GM12878 (cell line): Measurements from ENCODE around the gene TMOD3. TPM values are rescaled to one million over a fixed set of nuclear protein-coding genes. Genes with fewer than 3 reads are reported as not detected.

Experiments used
- ATAC-seq: fragments of 200-7000 bp; cut with Tn5 transposase; 3 replicates; pipeline ENCODE4 v1.9.1; 2020; ENCODE audit warnings: mild to moderate bottlenecking, moderate library complexity
- BruUV-seq: library from RNA; stranded (reverse); fragments of 400-500 nt; replicated peaks from 2 replicates; lab custom pipeline; 2021; lab: Mats Ljungman, UMichigan
- CTCF ChIA-PET: fragments of 300-600 bp; sonication (Branson Sonifier 250); formaldehyde crosslinking; extraction: SDS; loops from one replicate; lab custom pipeline; 2021; ENCODE audit warnings: inconsistent platforms; lab: Yijun Ruan, JAX
- POLR2A ChIA-PET: fragments of 350-600 bp; formaldehyde crosslinking; extraction: SDS; loops from one replicate; lab custom pipeline; 2021; ENCODE audit warnings: inconsistent platforms; lab: Charles Lee
- RAD21 ChIA-PET: fragments of 300-600 bp; sonication (Branson Sonifier 250); formaldehyde crosslinking; loops from one replicate; lab custom pipeline; 2023; ENCODE audit warnings: antibody characterized with exemption; ENCODE audit not compliant: unreplicated experiment; lab: Charles Lee
- SMC1A ChIA-PET: fragments of 300-600 bp; sonication (Branson Sonifier 250); formaldehyde crosslinking; loops from one replicate; lab custom pipeline; 2023; ENCODE audit not compliant: unreplicated experiment, uncharacterized antibody; lab: Charles Lee
- DNase-seq: peaks from one replicate; pipeline ENCODE4 v3.0.0-alpha.2; 2011; ENCODE audit warnings: low read depth, low spot score
- FAIRE-seq: peaks from 3 replicates; lab custom pipeline; 2011; peaks lifted over from hg19 to GRCh38; lab: Jason Lieb, UNC
- H2AFZ ChIP-seq: 2 replicates; pipeline ENCODE4 v1.6.0; 2011; ENCODE audit warnings: low read depth, low read length, control low read depth; ENCODE audit not compliant: control insufficient read depth
- H3K27ac ChIP-seq: 2 replicates; pipeline ENCODE4 v1.5.1; 2011; ENCODE audit warnings: control low read depth; ENCODE audit not compliant: control insufficient read depth, insufficient read depth
- H3K27me3 ChIP-seq, 2 experiments: replicated peaks in 1 of 2; 2 replicates each; pipeline versions ENCODE4 v1.6.0 to v1.6.1; 2011; ENCODE audit warnings: low read length in 1 of 2; ENCODE audit not compliant: control insufficient read depth in 2 of 2, insufficient read depth in 2 of 2
- H3K36me3 ChIP-seq, 2 experiments: 2 replicates each; pipeline ENCODE4 v1.5.1; 2011; ENCODE audit warnings: low read length in 1 of 2; ENCODE audit not compliant: control insufficient read depth in 2 of 2, insufficient read depth in 2 of 2
- H3K4me1 ChIP-seq: 2 replicates; pipeline ENCODE4 v1.6.1; 2011; ENCODE audit warnings: mild to moderate bottlenecking, low read length, moderate library complexity, mixed read lengths; ENCODE audit not compliant: control insufficient read depth, insufficient read depth
- H3K4me2 ChIP-seq: 2 replicates; pipeline ENCODE4 v1.6.0; 2011; ENCODE audit warnings: control low read depth; ENCODE audit not compliant: control insufficient read depth, insufficient read depth
- H3K4me3 ChIP-seq: fragments of 200-600 bp; sonication (generic); 2 replicates; pipeline ENCODE4 v1.5.1; 2016
- H3K79me2 ChIP-seq: 2 replicates; pipeline ENCODE4 v1.6.0; 2011; ENCODE audit warnings: low read length; ENCODE audit not compliant: control insufficient read depth, insufficient read depth
- H3K9ac ChIP-seq: 2 replicates; pipeline ENCODE4 v1.8.0; 2011; ENCODE audit warnings: low read length, control low read depth, mixed read lengths; ENCODE audit not compliant: control insufficient read depth, insufficient read depth
- H3K9me3 ChIP-seq: replicated peaks from 3 replicates; pipeline ENCODE4 v1.5.1; 2011; ENCODE audit warnings: mild to moderate bottlenecking, low read length; ENCODE audit not compliant: control insufficient read depth, insufficient read depth
- H4K20me1 ChIP-seq: 2 replicates; pipeline ENCODE4 v1.6.0; 2011; ENCODE audit not compliant: control insufficient read depth, insufficient read depth
- CTCF ChIP-seq, 3 experiments: IDR thresholded peaks in 2 of 3; conservative IDR thresholded peaks in 1 of 3; 2 replicates each; pipeline ENCODE4 v1.5.1; 2011; ENCODE audit warnings: low read depth in 3 of 3, low read length in 3 of 3, mild to moderate bottlenecking in 3 of 3, control low read depth in 2 of 3, moderate library complexity in 2 of 3, inconsistent platforms in 1 of 3, mixed read lengths in 1 of 3; ENCODE audit not compliant: control insufficient read depth in 2 of 3, insufficient read depth in 1 of 3; ENCODE audit errors: extremely low read depth in 1 of 3
- FOS ChIP-seq: IDR thresholded peaks from 3 replicates; pipeline ENCODE4 v1.6.1; 2011; ENCODE audit warnings: borderline replicate concordance; ENCODE audit not compliant: insufficient read length; ENCODE audit errors: extremely low read depth
- RAD21 ChIP-seq: IDR thresholded peaks from 2 replicates; pipeline ENCODE4 v1.6.1; 2011; ENCODE audit warnings: mild to moderate bottlenecking, low read depth, low read length, moderate library complexity; ENCODE audit not compliant: insufficient read depth
- SMC3 ChIP-seq: IDR thresholded peaks from 2 replicates; pipeline ENCODE4 v1.6.1; 2011; ENCODE audit warnings: low read length, improper control_type of control experiment, borderline replicate concordance
- YY1 ChIP-seq: IDR thresholded peaks from 2 replicates; pipeline ENCODE4 v1.6.1; 2011; ENCODE audit warnings: low read depth, mild to moderate bottlenecking, low read length
- WGBS: methylation state at CpG from one replicate; pipeline ENCODE4 v1.1.6; 2016; ENCODE audit warnings: low lambda C conversion rate; ENCODE audit not compliant: insufficient replicate concordance, insufficient coverage; ENCODE audit errors: missing lambda C conversion rate; 5-methylcytosine and 5-hydroxymethylcytosine counted together
- in situ Hi-C: fragments of 300-500 bp; cut with MboI; formaldehyde crosslinking; loops from 9 replicates; pipeline ENCODE4 v1.14.3; 2018; ENCODE audit warnings: mixed read lengths
- intact Hi-C: fragments of 100-400 bp; cut with micrococcal nuclease; formaldehyde crosslinking; loops from one replicate; pipeline ENCODE4 v1.14.2; 2022; ENCODE audit not compliant: unreplicated experiment
- polyA plus RNA-seq, 11 experiments: library from polyadenylated mRNA; depleted of rRNA in 4 of 11; unstranded in 6 of 11; stranded (reverse) in 5 of 11; fragments of >200 nt; fragmentation: Nextera tagmentation in 4 of 11; fragmentation: Illumina TruSeq in 1 of 11; extraction: Ambion mirVana in 4 of 11; extraction: Trizol in 1 of 11; gene quantifications; 1 replicate in 1 of 11; 2 replicates in 10 of 11; pipeline versions ENCODE4 v1.2.1 to v1.2.3, GENCODE V29; 2011 to 2016; ENCODE audit warnings: inconsistent platforms in 2 of 11, missing spikeins in 2 of 11, low read depth in 1 of 11
- total RNA-seq, 4 experiments: library from RNA; depleted of rRNA in 3 of 4; stranded (reverse); fragments of >200 nt in 3 of 4; fragmentation: Illumina TruSeq in 1 of 4; extraction: Trizol in 1 of 4; gene quantifications; 2 replicates each; pipeline versions ENCODE4 v1.2.1 to v1.2.3, GENCODE V29; 2013 to 2021

The TMOD3 gene
- total and polyA plus RNA-seq, 10 of the 15 experiments (the other 5 are each of a cell fraction or from before 2014, with no cell fraction given), result 5.2 to 39.4 (median 22.5) TPM

GRCh38 chr15:51888593-51889195 lies 59.2 kb downstream of the TMOD3 start:
- RAD21 ChIA-PET, result interaction anchor here (1.0 to 1.9 kb wide), 2 partner anchors 250 to 320 kb away, joined by 5 to 13 read pairs; no protein-coding TSS in a partner anchor
- SMC1A ChIA-PET, result interaction anchor here (0.7 to 1.9 kb wide), 11 partner anchors 8 to 338 kb away, joined by 3 to 5 read pairs (median 4); no protein-coding TSS in a partner anchor
- ATAC-seq, result peak; percentile 54

More at GRCh38 chr15:51888593-51889195, 59.2 kb downstream of the TMOD3 start:
- Histone ChIP-seq H2AFZ (no peak overlapping the region), H3K4me3 (no peak overlapping the region), H3K4me2 (no peak overlapping the region), H3K4me1 (no peaks in the 10 kb centered on the region), H3K27me3 (no peaks in the 10 kb centered on the region), H3K9ac (no peak overlapping the region), H3K36me3 (peaks cover 1 to 6% of the 10 kb centered on the region in 2 experiments; a peak in 3 of 4 replicates), H3K27ac (no peak overlapping the region), H3K9me3 (no peaks in the 10 kb centered on the region), H3K79me2 (no peaks in the 10 kb centered on the region; the same call in 1 of the 2 replicates), H4K20me1 (no peaks in the 10 kb centered on the region)
- TF ChIP-seq SMC3 (peak; percentile 49; the same call in 1 of the 2 replicates), CTCF (IDR thresholded peaks at IDR 0.05 in 2 of 3, conservative IDR thresholded peaks at IDR 0.05 in 1 of 3; ENCODE audit: control insufficient read depth in 2 of 3, extremely low read depth in 1 of 3, insufficient read depth in 1 of 3, low read depth in 3 of 3, low read length in 3 of 3) (peak; percentile 61 to 73 (median 67)), FOS (no peak), YY1 (no peak), RAD21 (peak; percentile 57)
- DNase-seq (no peak), FAIRE-seq (peak; percentile 81)
- CTCF ChIA-PET, result interaction anchor here (0.6 to 3.1 kb wide), 38 partner anchors 10 to 782 kb away, joined by 3 to 23 read pairs (median 4); partner anchors contain the start of gene LEO1
- BruUV-seq, result no TSS peak
- intact Hi-C loops (loop anchor here (5.0 kb wide), 1 partner anchor 319 kb away; no protein-coding TSS in a partner anchor), in situ Hi-C loops (no loop called here)
- 4% methylated on average over 2 of the region's 2 CpGs for WGBS
- POLR2A ChIA-PET, result interaction anchor here (0.6 to 1.0 kb wide), 2 partner anchors 319 to 1147 kb away, joined by 3 to 5 read pairs; no protein-coding TSS in a partner anchor
